Measurements from ENCODE around the gene CACNB4.

GRCh38 chr2:151946899-151947812, 151.7 kb downstream of the CACNB4 start:
- TF ChIP-seq CTCF (IDR thresholded peaks at IDR 0.05) (peak in 2 of 3 donors; percentile 31 to 42), POLR2A (IDR thresholded peaks at IDR 0.05) (no peak)

Measured in breast epithelium (tissue), 3 donors.